Activated CD8-positive, alpha-beta memory T cell treated with anti-CD3 and anti-CD28 coated beads for 48 hours (primary cell): Measurements from ENCODE around the gene CEMIP.
"Not testable (repeated sequence)": the region's sequence is repeated elsewhere in the genome, so short reads cannot be mapped to it uniquely, and the experiment has no call there.

Experiments used
- DNase-seq, 3 experiments: peaks; one replicate each; pipeline ENCODE4 v3.0.0-alpha.2; 2020; ENCODE audit warnings: low read depth in 2 of 3, low spot score in 2 of 3

The CEMIP gene

GRCh38 chr15:80755885-80756284 lies 23.3 kb upstream of the CEMIP start:
- no peak for DNase-seq

- DNase-seq, result no peak
Measured at GRCh38 chr15:80758130-80758745, 20.9 kb upstream of the CEMIP start.

- no peak for DNase-seq
Measured at GRCh38 chr15:80760960-80761359, 18.2 kb upstream of the CEMIP start.

GRCh38 chr15:80761754-80762153 lies 17.4 kb upstream of the CEMIP start:
- DNase-seq, result no peak

- DNase-seq, result not testable (repeated sequence)
Measured at GRCh38 chr15:80763235-80763634, 15.9 kb upstream of the CEMIP start.

GRCh38 chr15:80764535-80764934 lies 14.6 kb upstream of the CEMIP start:
- DNase-seq, result no peak

GRCh38 chr15:80766275-80766674 lies 12.9 kb upstream of the CEMIP start:
- DNase-seq, result no peak

GRCh38 chr15:80768158-80768557 lies 11.0 kb upstream of the CEMIP start:
- no peak for DNase-seq

GRCh38 chr15:80769153-80769828 lies 9.9 kb upstream of the CEMIP start:
- DNase-seq, result no peak

GRCh38 chr15:80769829-80770705 lies 9.1 kb upstream of the CEMIP start:
- DNase-seq, result no peak

GRCh38 chr15:80773122-80773551 lies 6.0 kb upstream of the CEMIP start:
- DNase-seq, result no peak

GRCh38 chr15:80773792-80774352 lies 5.3 kb upstream of the CEMIP start:
- DNase-seq, result no peak

GRCh38 chr15:80774486-80774885 lies 4.7 kb upstream of the CEMIP start:
- no peak for DNase-seq

GRCh38 chr15:80775338-80775737 lies 3.8 kb upstream of the CEMIP start:
- no peak for DNase-seq

- peak; percentile 23 to 54 (median 23) for DNase-seq
Measured at GRCh38 chr15:80776420-80777045, 2.6 kb upstream of the CEMIP start.

GRCh38 chr15:80777137-80777536 lies 2.0 kb upstream of the CEMIP start:
- DNase-seq, result no peak

- DNase-seq, result no peak
Measured at GRCh38 chr15:80777826-80778620, 1.1 kb upstream of the CEMIP start.

GRCh38 chr15:80778621-80778963 lies 578 bp upstream of the CEMIP start:
- no peak for DNase-seq

GRCh38 chr15:80779658-80780415 lies 667 bp downstream of the CEMIP start:
- DNase-seq, result no peak
